Cardiac fibroblast (primary cell): ENCODE results near the gene SFI1.

ENCODE experiments used
- DNase-seq, 2 donors: peaks; one replicate each; pipeline versions ENCODE4 v3.0.0 to v3.0.0-alpha.2; 2010; ENCODE audit warnings: low read depth in 2 of 2
- H3K4me3 ChIP-seq, 2 donors: replicated peaks in 1 of 2; 1 replicate in 1 of 2; 2 replicates in 1 of 2; pipeline ENCODE4 v1.5.1; 2011; ENCODE audit warnings: low read depth in 2 of 2, low read length in 2 of 2, mild to moderate bottlenecking in 2 of 2, moderate library complexity in 1 of 2
- CTCF ChIP-seq: IDR thresholded peaks from one replicate; pipeline ENCODE4 v1.5.1; 2011; ENCODE audit warnings: low read depth, mild to moderate bottlenecking, low read length, inconsistent platforms

Gene SFI1

DNA sequence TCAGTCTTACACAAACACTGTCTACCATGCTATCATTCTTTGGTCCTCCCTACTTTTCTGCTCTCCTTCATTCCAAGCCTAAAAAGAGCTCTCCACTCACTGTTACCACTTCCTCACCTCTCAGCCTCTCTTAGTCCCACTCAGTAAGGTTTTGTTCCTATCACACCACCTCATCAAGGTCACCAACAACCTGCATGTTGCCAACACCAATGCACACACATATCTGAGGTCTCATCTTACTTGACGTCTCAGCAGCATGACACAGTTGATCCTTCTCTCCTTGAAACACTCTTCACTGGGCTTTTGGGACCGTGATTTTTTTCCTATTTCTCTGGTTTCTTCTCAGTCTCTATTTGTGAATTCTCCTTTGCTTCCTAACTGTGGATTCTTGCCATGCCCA is 157.6 kb downstream of the SFI1 start:
- DNase-seq, result no peak
- no peak for TF ChIP-seq CTCF
- H3K4me3 ChIP-seq, result no peak overlapping the region

DNA sequence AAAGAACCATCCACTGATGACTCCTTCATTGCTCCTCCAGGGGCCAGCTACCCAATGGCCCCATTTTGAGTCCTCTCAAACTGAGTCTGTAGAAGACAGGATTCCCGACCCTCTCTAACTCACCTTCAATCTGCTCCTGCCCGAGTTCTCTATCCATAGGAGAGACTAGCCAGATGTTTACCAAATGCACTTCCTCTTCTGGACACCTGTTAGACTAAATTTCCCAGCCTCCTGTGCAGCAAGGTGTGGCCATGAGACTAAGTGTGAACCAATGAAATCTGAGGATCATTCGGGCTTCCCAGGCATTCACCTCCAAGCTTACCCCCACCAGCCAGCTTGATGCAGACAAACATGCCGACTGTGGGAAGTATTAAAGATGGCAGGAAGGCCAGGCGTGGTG is 158.1 kb downstream of the SFI1 start:
- H3K4me3 ChIP-seq, result no peak overlapping the region
- no peak for DNase-seq
- no peak for TF ChIP-seq CTCF

- no peak for TF ChIP-seq CTCF
- no peak overlapping the region for H3K4me3 ChIP-seq
- DNase-seq, result no peak
Observed at GRCh38 chr22:31659246-31659645, 162.9 kb downstream of the SFI1 start.

GRCh38 chr22:31660860-31661341 is 164.6 kb downstream of the SFI1 start:
- peak; percentile 60 to 88 for DNase-seq
- H3K4me3 ChIP-seq, result peak overlapping the region; percentile 72 to 77

GRCh38 chr22:31661851-31662667 is 165.7 kb downstream of the SFI1 start, which contains the start of gene PISD:
Gene PISD, minus strand, starts transcription at chr22:31662215. Its CDS starts 7 bp downstream, at chr22:31662208.
- peak; percentile 94 to 95 for DNase-seq
- H3K4me3 ChIP-seq, result peak within 1 kb of the TSS; percentile 72 to 77
- TF ChIP-seq CTCF, result no peak

GRCh38 chr22:31662668-31663037 is 166.3 kb downstream of the SFI1 start:
- no peak for DNase-seq
- H3K4me3 ChIP-seq, result peak overlapping the region; percentile 72 to 77
- no peak for TF ChIP-seq CTCF
